PC-3 (cell line): ENCODE data around the gene EIF5. TPM values are rescaled to one million over a fixed set of nuclear protein-coding genes. Genes with fewer than 3 reads are reported as not detected.
A peak's percentile ranks its signal among the peaks of the same experiment; 100 is the strongest.

ENCODE experiments used
- ATAC-seq: fragments of 200-7000 bp; cut with Tn5 transposase; 2 replicates; pipeline ENCODE4 v1.9.1; 2020; ENCODE audit warnings: mild to moderate bottlenecking, moderate library complexity
- Bru-seq: library from RNA; stranded (reverse); fragments of 400-500 nt; gene quantifications from one replicate; lab custom pipeline; 2021; lab: Mats Ljungman, UMichigan
- BruChase-seq, 2 experiments: library from RNA; stranded (reverse); fragments of 400-500 nt; gene quantifications; one replicate each; lab custom pipeline; 2021; lab: Mats Ljungman, UMichigan
- BruUV-seq: library from RNA; stranded (reverse); fragments of 400-500 nt; replicated peaks from 2 replicates; lab custom pipeline; 2021; lab: Mats Ljungman, UMichigan
- CTCF ChIA-PET: fragments of 300-600 bp; sonication (Branson Sonifier 250); formaldehyde crosslinking; loops from one replicate; lab custom pipeline; 2022; ENCODE audit warnings: antibody characterized with exemption; lab: Charles Lee
- POLR2A ChIA-PET: fragments of 300-600 bp; sonication (Branson Sonifier 250); formaldehyde crosslinking; loops from one replicate; lab custom pipeline; 2022; ENCODE audit warnings: antibody characterized with exemption; ENCODE audit not compliant: unreplicated experiment; lab: Charles Lee
- DNase-seq: peaks from one replicate; pipeline ENCODE4 v3.0.0-alpha.2; 2015
- H2AFZ ChIP-seq: fragments of 300-600 bp; sonication (generic); 2 replicates; pipeline ENCODE4 v1.6.0; 2016; ENCODE audit warnings: antibody characterized with exemption, low read length
- H3F3A ChIP-seq: fragments of 300-600 bp; sonication (generic); one replicate; pipeline ENCODE4 v1.6.0; 2017; ENCODE audit warnings: antibody characterized with exemption, low read length, control low read depth, mild to moderate bottlenecking; ENCODE audit not compliant: unreplicated experiment
- H3K27ac ChIP-seq: fragments of 300-600 bp; sonication (generic); 2 replicates; pipeline ENCODE4 v1.5.1; 2016; ENCODE audit warnings: mild to moderate bottlenecking, low read length
- H3K27me3 ChIP-seq: fragments of 300-600 bp; sonication (generic); 2 replicates; pipeline ENCODE4 v1.6.1; 2016; ENCODE audit warnings: low read length, mixed read lengths
- H3K36me3 ChIP-seq: fragments of 300-600 bp; sonication (generic); 2 replicates; pipeline ENCODE4 v1.6.1; 2016; ENCODE audit warnings: low read depth, mixed run types, low read length, mixed read lengths
- H3K4me1 ChIP-seq: fragments of 300-600 bp; sonication (generic); 2 replicates; pipeline ENCODE4 v1.5.1; 2016; ENCODE audit warnings: low read length; ENCODE audit not compliant: insufficient read depth
- H3K4me2 ChIP-seq: fragments of 300-600 bp; sonication (generic); 2 replicates; pipeline ENCODE4 v1.6.0; 2016; ENCODE audit warnings: low read length
- H3K4me3 ChIP-seq: fragments of 300-600 bp; sonication (generic); 2 replicates; pipeline ENCODE4 v1.5.1; 2016; ENCODE audit warnings: mild to moderate bottlenecking, low read length, mixed read lengths
- H3K79me2 ChIP-seq: fragments of 300-600 bp; sonication (generic); 2 replicates; pipeline ENCODE4 v1.6.1; 2017; ENCODE audit warnings: low read length, mixed read lengths
- H3K9ac ChIP-seq: fragments of 300-600 bp; sonication (generic); 2 replicates; pipeline ENCODE4 v1.6.0; 2016; ENCODE audit warnings: mild to moderate bottlenecking, low read length
- H3K9me2 ChIP-seq: fragments of 300-600 bp; sonication (generic); replicated peaks from 2 replicates; pipeline ENCODE4 v1.6.1; 2016; ENCODE audit warnings: mixed run types, low read length, mixed read lengths
- H3K9me3 ChIP-seq: fragments of 300-600 bp; sonication (generic); 2 replicates; pipeline ENCODE4 v1.6.1; 2016; ENCODE audit warnings: low read length, mixed read lengths
- H4K20me1 ChIP-seq: fragments of 300-600 bp; sonication (generic); 2 replicates; pipeline ENCODE4 v1.6.1; 2016; ENCODE audit warnings: low read length, mixed read lengths
- CTCF ChIP-seq: fragments of 300-600 bp; sonication (generic); conservative IDR thresholded peaks from 2 replicates; pipeline ENCODE4 v1.5.1; 2017; ENCODE audit warnings: antibody characterized with exemption, low read depth, mild to moderate bottlenecking, low read length
- EZH2 ChIP-seq: fragments of 300-600 bp; sonication (generic); IDR thresholded peaks from one replicate; pipeline ENCODE4 v1.6.1; 2017; ENCODE audit warnings: antibody characterized with exemption, mild to moderate bottlenecking, low read length; ENCODE audit not compliant: unreplicated experiment
- EZH2phosphoT487 ChIP-seq: fragments of 300-600 bp; sonication (generic); IDR thresholded peaks from 2 replicates; pipeline ENCODE4 v1.6.1; 2018; ENCODE audit warnings: mild to moderate bottlenecking, antibody characterized with exemption, low read length, borderline replicate concordance
- intact Hi-C: fragments of 100-400 bp; cut with micrococcal nuclease; formaldehyde crosslinking; loops from 2 replicates; pipeline ENCODE4 v1.9.0; 2023
- long read RNA-seq: library from polyadenylated mRNA; unstranded; transcript quantifications from one replicate; pipeline ENCODE4 v2.0.0, GENCODE V29; 2021; ENCODE audit not compliant: unreplicated experiment
- total RNA-seq: library from RNA; depleted of rRNA; stranded (reverse); fragments of >200 nt; gene quantifications from 2 replicates; pipeline ENCODE4 v1.2.3, GENCODE V29; 2014; rRNA removed

The EIF5 gene
- 198 and 216 TPM in 2 replicates for total RNA-seq
- Bru-seq, nascent RNA: percentile 99 among the genes with signal in this experiment
- BruChase-seq, experiment 1, labeled RNA remaining after a 6-hour chase: percentile 99 among the genes with signal in this experiment
- percentile 100 among the genes with signal in this experiment for BruChase-seq, experiment 2, labeled RNA remaining after a 2-hour chase
- long read RNA-seq, full-length matches to known transcripts: 452 of 838 reads
- long read RNA-seq, partial matches to known transcripts: 295 of 838 reads
- long read RNA-seq, other reads (novel, unspliced or antisense): 91 of 838 reads

GRCh38 chr14:103333754-103334643 is at the start of gene EIF5:
Gene EIF5, plus strand, starts transcription at chr14:103334237. Its CDS starts 1,624 bp downstream, at chr14:103335861.
- Histone ChIP-seq H4K20me1 (peaks cover 43% of the 10 kb centered on the region), H3K9ac (peak within 1 kb of the TSS; percentile 93), H3K79me2 (peaks cover 56% of the 10 kb centered on the region), H3K9me2 (no peaks in the 10 kb centered on the region), H3K9me3 (no peaks in the 10 kb centered on the region), H3K4me1 (peaks cover 25% of the 10 kb centered on the region), H3K27ac (peak within 1 kb of the TSS; percentile 81), H3K27me3 (no peaks in the 10 kb centered on the region), H3F3A (peaks cover 8% of the 10 kb centered on the region), H3K36me3 (peaks cover 43% of the 10 kb centered on the region), H2AFZ (peak within 1 kb of the TSS; percentile 92), H3K4me2 (peak within 1 kb of the TSS; percentile 99), H3K4me3 (peak within 1 kb of the TSS; percentile 95)
- ATAC-seq (peak; percentile 86), DNase-seq (peak; percentile 98)
- CTCF ChIA-PET: interaction anchor here (0.5 kb wide), 2 partner anchors 12 to 24 kb away, joined by 3 to 4 read pairs; no protein-coding TSS in a partner anchor
- no TSS peak for BruUV-seq
- POLR2A ChIA-PET: interaction anchor here (0.5 to 1.0 kb wide), 9 partner anchors 10 to 865 kb away, joined by 3 to 13 read pairs (median 4); no protein-coding TSS in a partner anchor
- TF ChIP-seq EZH2phosphoT487 (no peak), EZH2 (no peak), CTCF (no peak)
- intact Hi-C loops: loop anchor here (1.0 to 2.0 kb wide), 2 partner anchors 27 to 57 kb away; no protein-coding TSS in a partner anchor

- Histone ChIP-seq H3K27ac (no peak overlapping the region), H2AFZ (no peak overlapping the region), H3K9me3 (no peaks in the 10 kb centered on the region), H3K79me2 (no peaks in the 10 kb centered on the region), H3K9me2 (no peaks in the 10 kb centered on the region), H3K4me2 (no peak overlapping the region), H3K9ac (no peak overlapping the region), H3K36me3 (no peaks in the 10 kb centered on the region), H3K27me3 (no peaks in the 10 kb centered on the region), H4K20me1 (no peaks in the 10 kb centered on the region), H3K4me1 (peaks cover 8% of the 10 kb centered on the region), H3F3A (no peaks in the 10 kb centered on the region), H3K4me3 (no peak overlapping the region)
- BruUV-seq: no TSS peak
- DNase-seq (peak; percentile 23), ATAC-seq (peak; percentile 48; the same call in 1 of the 2 replicates)
- intact Hi-C loops: no loop called here
- TF ChIP-seq EZH2phosphoT487 (no peak), EZH2 (no peak), CTCF (no peak)
- CTCF ChIA-PET: no interaction called here
- POLR2A ChIA-PET: no interaction called here
Measured at GRCh38 chr14:103284574-103285467, 49.2 kb upstream of the EIF5 start.
